Measurements from ENCODE around the gene IFT81.

DNA sequence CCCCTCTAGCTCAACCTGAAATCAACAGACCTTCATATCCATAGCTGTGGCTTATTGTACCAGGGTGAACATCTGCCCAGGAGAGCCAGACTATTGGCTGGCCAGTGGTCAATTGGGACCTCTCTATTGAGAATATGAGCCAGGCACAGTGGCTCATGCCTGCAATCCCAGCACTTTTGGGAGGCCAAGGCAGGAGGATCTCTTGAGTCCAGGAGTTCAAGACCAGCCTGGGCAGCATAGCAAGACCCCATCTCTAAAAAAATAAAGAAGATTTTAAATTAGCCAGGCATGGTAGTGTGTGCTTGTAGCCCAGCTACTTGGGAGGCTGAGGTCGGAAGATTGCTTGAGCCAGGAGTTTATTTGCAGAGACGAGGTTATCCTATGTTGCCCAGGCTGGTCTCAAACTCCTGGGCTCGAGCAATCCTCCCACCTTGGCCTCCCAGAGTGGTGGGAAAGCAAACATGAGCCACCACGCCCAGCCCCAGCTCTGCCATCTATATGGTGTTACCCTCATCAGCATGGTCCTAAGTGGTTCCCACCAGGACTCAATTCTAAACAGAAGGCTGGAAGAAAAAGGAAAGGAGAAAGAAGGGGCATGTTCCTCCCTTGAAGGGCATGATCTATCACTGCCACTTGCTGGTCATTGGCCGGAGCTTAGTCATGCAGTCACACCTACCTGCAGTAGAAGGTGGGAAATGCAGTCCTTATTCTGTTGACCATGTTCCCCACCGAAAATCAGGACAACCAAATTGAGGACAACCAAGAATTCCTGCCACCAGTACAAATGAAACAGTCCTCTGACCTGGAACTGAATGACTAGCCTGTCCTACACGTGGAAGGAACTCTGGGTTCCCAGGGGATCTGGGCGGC lies 33.7 kb upstream of the IFT81 start:
- TF ChIP-seq, protein P1, sequence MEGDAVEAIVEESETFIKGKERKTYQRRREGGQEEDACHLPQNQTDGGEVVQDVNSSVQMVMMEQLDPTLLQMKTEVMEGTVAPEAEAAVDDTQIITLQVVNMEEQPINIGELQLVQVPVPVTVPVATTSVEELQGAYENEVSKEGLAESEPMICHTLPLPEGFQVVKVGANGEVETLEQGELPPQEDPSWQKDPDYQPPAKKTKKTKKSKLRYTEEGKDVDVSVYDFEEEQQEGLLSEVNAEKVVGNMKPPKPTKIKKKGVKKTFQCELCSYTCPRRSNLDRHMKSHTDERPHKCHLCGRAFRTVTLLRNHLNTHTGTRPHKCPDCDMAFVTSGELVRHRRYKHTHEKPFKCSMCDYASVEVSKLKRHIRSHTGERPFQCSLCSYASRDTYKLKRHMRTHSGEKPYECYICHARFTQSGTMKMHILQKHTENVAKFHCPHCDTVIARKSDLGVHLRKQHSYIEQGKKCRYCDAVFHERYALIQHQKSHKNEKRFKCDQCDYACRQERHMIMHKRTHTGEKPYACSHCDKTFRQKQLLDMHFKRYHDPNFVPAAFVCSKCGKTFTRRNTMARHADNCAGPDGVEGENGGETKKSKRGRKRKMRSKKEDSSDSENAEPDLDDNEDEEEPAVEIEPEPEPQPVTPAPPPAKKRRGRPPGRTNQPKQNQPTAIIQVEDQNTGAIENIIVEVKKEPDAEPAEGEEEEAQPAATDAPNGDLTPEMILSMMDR (IDR thresholded peaks at IDR 0.05 in 2 of 3, conservative IDR thresholded peaks at IDR 0.05 in 1 of 3; ENCODE audit: borderline replicate concordance in 1 of 3, insufficient read depth in 1 of 3, low read depth in 2 of 3, low read length in 2 of 3) = no peak
- no peak for TF ChIP-seq POLR2A (IDR thresholded peaks at IDR 0.05; ENCODE audit: borderline replicate concordance, extremely low read depth, insufficient read depth, insufficient read length)
- TF ChIP-seq POLR2AphosphoS5 (IDR thresholded peaks at IDR 0.05; ENCODE audit: low read depth, low read length) = no peak
- no peak for TF ChIP-seq FOSL1 (IDR thresholded peaks at IDR 0.05; ENCODE audit: low read depth)

Measured in HCT116 (cell line).